ENCODE data around the gene MBD5. TPM values are rescaled to one million over a fixed set of nuclear protein-coding genes. Genes with fewer than 3 reads are reported as not detected.

The MBD5 gene
- total RNA-seq, 2 donors from 2014 or later = 20.8 to 33.5 TPM

DNA sequence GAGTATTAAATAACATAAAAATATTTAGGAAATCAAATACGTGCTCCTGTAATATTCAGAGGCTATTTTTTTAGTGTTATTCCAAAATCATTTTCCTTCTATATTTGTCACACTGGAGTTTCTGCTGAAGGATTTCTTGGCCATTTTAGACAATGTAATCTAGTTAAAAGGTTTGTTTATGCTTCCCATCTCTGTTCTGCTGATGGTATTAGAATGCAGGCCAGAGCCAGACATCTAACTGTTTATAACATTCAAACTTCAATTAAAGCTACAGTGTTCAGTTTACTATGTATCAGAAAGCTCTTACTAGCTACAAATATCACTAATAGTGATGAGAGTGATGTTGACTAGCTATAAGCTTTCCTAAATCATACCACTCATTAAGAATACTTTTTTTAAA lies 7.9 kb downstream of the MBD5 start:
- WGBS, 2 donors = 75 to 87% methylated on average over 1 of the region's 1 CpG
- intact Hi-C loops (cut with DNase I) = no loop called here
- Histone ChIP-seq H3K27me3 (no peaks in the 10 kb centered on the region), H3K27ac (no peak overlapping the region), H3K9me3 (no peaks in the 10 kb centered on the region), H3K4me3 (no peak overlapping the region), H3K36me3 (replicated peaks in 1 of 2; ENCODE audit: insufficient read depth in 1 of 2, low read depth in 2 of 2) (no peaks in the 10 kb centered on the region), H3K4me1 (peaks cover 4% of the 10 kb centered on the region)
- TF ChIP-seq, protein P1, sequence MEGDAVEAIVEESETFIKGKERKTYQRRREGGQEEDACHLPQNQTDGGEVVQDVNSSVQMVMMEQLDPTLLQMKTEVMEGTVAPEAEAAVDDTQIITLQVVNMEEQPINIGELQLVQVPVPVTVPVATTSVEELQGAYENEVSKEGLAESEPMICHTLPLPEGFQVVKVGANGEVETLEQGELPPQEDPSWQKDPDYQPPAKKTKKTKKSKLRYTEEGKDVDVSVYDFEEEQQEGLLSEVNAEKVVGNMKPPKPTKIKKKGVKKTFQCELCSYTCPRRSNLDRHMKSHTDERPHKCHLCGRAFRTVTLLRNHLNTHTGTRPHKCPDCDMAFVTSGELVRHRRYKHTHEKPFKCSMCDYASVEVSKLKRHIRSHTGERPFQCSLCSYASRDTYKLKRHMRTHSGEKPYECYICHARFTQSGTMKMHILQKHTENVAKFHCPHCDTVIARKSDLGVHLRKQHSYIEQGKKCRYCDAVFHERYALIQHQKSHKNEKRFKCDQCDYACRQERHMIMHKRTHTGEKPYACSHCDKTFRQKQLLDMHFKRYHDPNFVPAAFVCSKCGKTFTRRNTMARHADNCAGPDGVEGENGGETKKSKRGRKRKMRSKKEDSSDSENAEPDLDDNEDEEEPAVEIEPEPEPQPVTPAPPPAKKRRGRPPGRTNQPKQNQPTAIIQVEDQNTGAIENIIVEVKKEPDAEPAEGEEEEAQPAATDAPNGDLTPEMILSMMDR (IDR thresholded peaks at IDR 0.05) = no peak
- TF ChIP-seq POLR2A (IDR thresholded peaks at IDR 0.05) = no peak
- DNase-seq (no peak), ATAC-seq (no peak)

DNA sequence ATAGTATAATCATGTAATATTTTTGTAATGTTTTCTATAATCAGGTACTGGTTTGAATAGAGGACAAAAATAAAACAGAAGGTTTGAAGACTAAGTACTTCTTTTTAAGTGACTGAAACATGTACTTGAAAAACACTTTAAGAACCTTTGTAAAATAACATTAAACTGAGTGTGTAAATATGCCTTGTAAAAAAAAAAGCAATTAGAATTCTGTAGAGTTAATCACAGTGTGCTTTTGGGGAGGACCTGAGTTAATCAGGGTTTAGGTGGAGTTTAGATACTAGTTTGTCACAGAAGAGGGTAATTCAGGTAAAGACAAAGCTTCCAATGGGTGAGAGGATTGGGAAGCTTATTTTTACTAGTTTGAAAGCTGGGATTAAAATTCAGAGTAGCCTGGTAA lies 10.3 kb downstream of the MBD5 start:
- intact Hi-C loops (cut with DNase I) = no loop called here
- Histone ChIP-seq H3K27me3 (no peaks in the 10 kb centered on the region), H3K4me3 (no peak overlapping the region), H3K36me3 (replicated peaks in 1 of 2; ENCODE audit: insufficient read depth in 1 of 2, low read depth in 2 of 2) (no peaks in the 10 kb centered on the region), H3K9me3 (no peaks in the 10 kb centered on the region), H3K4me1 (peaks cover 4% of the 10 kb centered on the region), H3K27ac (no peak overlapping the region)
- DNase-seq (no peak), ATAC-seq (no peak)
- no peak for TF ChIP-seq POLR2A (IDR thresholded peaks at IDR 0.05)
- TF ChIP-seq, protein P1 (IDR thresholded peaks at IDR 0.05) = no peak

DNA sequence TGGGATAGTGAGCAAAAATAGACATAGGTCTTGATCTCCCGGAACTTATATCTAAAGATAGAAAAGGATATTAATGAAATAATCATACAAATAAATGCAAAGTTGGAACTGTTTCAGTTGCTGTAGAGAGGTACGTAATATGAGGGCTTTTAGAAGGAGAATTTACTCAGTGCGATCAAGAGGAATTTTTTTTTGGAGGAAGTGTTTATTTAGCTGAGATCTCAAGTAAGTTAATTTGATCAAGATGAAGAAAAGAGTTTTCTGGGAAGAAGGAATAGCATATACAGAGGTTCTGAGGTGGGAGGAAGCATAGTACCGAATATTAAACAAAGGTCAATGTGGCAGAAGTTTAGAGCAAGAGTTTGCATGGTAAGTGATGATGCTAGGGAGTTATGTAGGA lies 11.3 kb downstream of the MBD5 start:
- H3K9me3 ChIP-seq = no peaks in the 10 kb centered on the region
- no peak for TF ChIP-seq POLR2A (IDR thresholded peaks at IDR 0.05)
- TF ChIP-seq, protein P1 (IDR thresholded peaks at IDR 0.05) = no peak
- H3K4me1 ChIP-seq = peaks cover 4% of the 10 kb centered on the region
- intact Hi-C loops (cut with DNase I) = no loop called here
- DNase-seq (no peak), ATAC-seq (no peak)
- no peak overlapping the region for H3K4me3 ChIP-seq
- no peaks in the 10 kb centered on the region for H3K36me3 ChIP-seq (replicated peaks in 1 of 2; ENCODE audit: insufficient read depth in 1 of 2, low read depth in 2 of 2)
- 69 to 72% methylated on average over 4 of the region's 4 CpGs for WGBS, 2 donors
- no peak overlapping the region for H3K27ac ChIP-seq
- no peaks in the 10 kb centered on the region for H3K27me3 ChIP-seq

DNA sequence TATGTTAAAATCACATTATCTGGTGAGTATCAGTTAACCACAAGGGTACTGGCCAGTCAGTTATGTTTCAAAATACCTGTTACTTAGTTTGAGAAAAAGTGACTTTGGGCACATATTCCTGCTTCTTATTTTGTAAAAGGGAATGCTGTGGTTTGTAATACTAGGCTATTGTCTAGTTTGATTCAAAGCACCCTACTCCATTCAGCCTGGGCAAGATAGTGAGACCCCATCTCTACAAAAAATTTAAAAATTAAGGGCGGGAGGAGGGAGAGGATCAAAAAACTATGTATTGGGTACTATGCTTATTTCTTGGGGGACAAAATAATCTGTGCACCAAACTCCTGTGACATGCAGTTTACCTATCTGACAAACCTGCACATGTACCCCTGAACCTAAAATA lies 18.9 kb downstream of the MBD5 start:
- DNase-seq (no peak), ATAC-seq (no peak)
- H3K4me1 ChIP-seq = no peaks in the 10 kb centered on the region
- 95 to 100% methylated on average over 1 of the region's 1 CpG for WGBS, 2 donors
- intact Hi-C loops (cut with DNase I) = no loop called here
- no peaks in the 10 kb centered on the region for H3K9me3 ChIP-seq
- H3K36me3 ChIP-seq (replicated peaks in 1 of 2; ENCODE audit: insufficient read depth in 1 of 2, low read depth in 2 of 2) = no peaks in the 10 kb centered on the region
- H3K27me3 ChIP-seq = no peaks in the 10 kb centered on the region
- H3K27ac ChIP-seq = no peak overlapping the region
- H3K4me3 ChIP-seq = no peak overlapping the region
- TF ChIP-seq POLR2A (IDR thresholded peaks at IDR 0.05) = no peak
- TF ChIP-seq, protein P1 (IDR thresholded peaks at IDR 0.05) = no peak

DNA sequence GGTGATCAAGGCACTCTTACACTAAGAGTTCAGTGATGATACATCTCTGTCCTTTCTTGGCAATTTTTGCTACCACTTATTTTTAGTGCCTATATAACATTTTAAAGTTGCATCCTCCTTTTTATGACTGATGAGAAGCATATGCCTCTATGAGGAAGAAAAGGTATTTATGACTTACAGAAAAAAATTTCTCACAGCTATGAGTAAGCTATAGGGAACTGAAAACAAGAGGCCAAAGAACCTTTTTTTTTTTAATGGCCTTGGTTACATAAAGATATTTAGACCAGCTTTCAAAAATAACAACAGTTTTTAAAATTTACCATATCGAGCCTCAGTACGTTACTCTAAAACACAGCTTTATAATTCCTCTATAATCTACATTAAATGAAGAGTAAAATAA lies 21.3 kb downstream of the MBD5 start:
- intact Hi-C loops (cut with DNase I) = no loop called here
- DNase-seq (no peak), ATAC-seq (no peak)
- no peak overlapping the region for H3K4me3 ChIP-seq
- H3K4me1 ChIP-seq = no peaks in the 10 kb centered on the region
- no peak overlapping the region for H3K27ac ChIP-seq
- TF ChIP-seq, protein P1 (IDR thresholded peaks at IDR 0.05) = no peak
- no peak for TF ChIP-seq POLR2A (IDR thresholded peaks at IDR 0.05)
- no peaks in the 10 kb centered on the region for H3K27me3 ChIP-seq
- WGBS, 2 donors = 91 to 94% methylated on average over 2 of the region's 2 CpGs
- H3K9me3 ChIP-seq = no peaks in the 10 kb centered on the region
- H3K36me3 ChIP-seq (replicated peaks in 1 of 2; ENCODE audit: insufficient read depth in 1 of 2, low read depth in 2 of 2) = no peaks in the 10 kb centered on the region
